Measurements from ENCODE around the gene USF2.

- no peak for TF ChIP-seq CTCF (conservative IDR thresholded peaks at IDR 0.05; ENCODE audit: low read depth, low read length)
- no peak for TF ChIP-seq POLR2A (IDR thresholded peaks at IDR 0.05; ENCODE audit: low read depth, low read length)
- no peak for TF ChIP-seq RCOR1 (IDR thresholded peaks at IDR 0.05; ENCODE audit: insufficient replicate concordance, low read length)
Measured at GRCh38 chr19:35299523-35300338, 31.0 kb downstream of the USF2 start.

All from IMR-90 (cell line).